Measurements from ENCODE around the gene YTHDF1. TPM values are rescaled to one million over a fixed set of nuclear protein-coding genes. Genes with fewer than 3 reads are reported as not detected.

Gene YTHDF1
- total and polyA plus RNA-seq, 2 experiments from 2014 or later = 29.5 to 40.0 TPM

GRCh38 chr20:63152322-63153253 lies 63.3 kb downstream of the YTHDF1 start:
- no peaks in the 10 kb centered on the region for H3K4me1 ChIP-seq (ENCODE audit: low read depth)
- H3K36me3 ChIP-seq = no peaks in the 10 kb centered on the region
- H3K4me3 ChIP-seq = no peak overlapping the region
- DNase-seq (ENCODE audit: low read depth in 1 of 2, low spot score in 1 of 2) = no peak
- H3K27me3 ChIP-seq = peaks cover 35% of the 10 kb centered on the region
- no peaks in the 10 kb centered on the region for H3K9me3 ChIP-seq (ENCODE audit: low read depth)
- TF ChIP-seq, protein P1, sequence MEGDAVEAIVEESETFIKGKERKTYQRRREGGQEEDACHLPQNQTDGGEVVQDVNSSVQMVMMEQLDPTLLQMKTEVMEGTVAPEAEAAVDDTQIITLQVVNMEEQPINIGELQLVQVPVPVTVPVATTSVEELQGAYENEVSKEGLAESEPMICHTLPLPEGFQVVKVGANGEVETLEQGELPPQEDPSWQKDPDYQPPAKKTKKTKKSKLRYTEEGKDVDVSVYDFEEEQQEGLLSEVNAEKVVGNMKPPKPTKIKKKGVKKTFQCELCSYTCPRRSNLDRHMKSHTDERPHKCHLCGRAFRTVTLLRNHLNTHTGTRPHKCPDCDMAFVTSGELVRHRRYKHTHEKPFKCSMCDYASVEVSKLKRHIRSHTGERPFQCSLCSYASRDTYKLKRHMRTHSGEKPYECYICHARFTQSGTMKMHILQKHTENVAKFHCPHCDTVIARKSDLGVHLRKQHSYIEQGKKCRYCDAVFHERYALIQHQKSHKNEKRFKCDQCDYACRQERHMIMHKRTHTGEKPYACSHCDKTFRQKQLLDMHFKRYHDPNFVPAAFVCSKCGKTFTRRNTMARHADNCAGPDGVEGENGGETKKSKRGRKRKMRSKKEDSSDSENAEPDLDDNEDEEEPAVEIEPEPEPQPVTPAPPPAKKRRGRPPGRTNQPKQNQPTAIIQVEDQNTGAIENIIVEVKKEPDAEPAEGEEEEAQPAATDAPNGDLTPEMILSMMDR (IDR thresholded peaks at IDR 0.05; ENCODE audit: low read depth, low read length) = no peak
- no peak overlapping the region for H3K27ac ChIP-seq

GRCh38 chr20:63151554-63152321 lies 64.2 kb downstream of the YTHDF1 start:
- TF ChIP-seq, protein P1 (IDR thresholded peaks at IDR 0.05; ENCODE audit: low read depth, low read length) = no peak
- H3K27ac ChIP-seq = no peak overlapping the region
- H3K4me3 ChIP-seq = no peak overlapping the region
- peaks cover 33% of the 10 kb centered on the region for H3K27me3 ChIP-seq
- no peaks in the 10 kb centered on the region for H3K9me3 ChIP-seq (ENCODE audit: low read depth)
- no peaks in the 10 kb centered on the region for H3K36me3 ChIP-seq
- H3K4me1 ChIP-seq (ENCODE audit: low read depth) = no peaks in the 10 kb centered on the region
- peak in 1 of 2 donors; percentile 49 for DNase-seq (ENCODE audit: low read depth in 1 of 2, low spot score in 1 of 2)

DNA sequence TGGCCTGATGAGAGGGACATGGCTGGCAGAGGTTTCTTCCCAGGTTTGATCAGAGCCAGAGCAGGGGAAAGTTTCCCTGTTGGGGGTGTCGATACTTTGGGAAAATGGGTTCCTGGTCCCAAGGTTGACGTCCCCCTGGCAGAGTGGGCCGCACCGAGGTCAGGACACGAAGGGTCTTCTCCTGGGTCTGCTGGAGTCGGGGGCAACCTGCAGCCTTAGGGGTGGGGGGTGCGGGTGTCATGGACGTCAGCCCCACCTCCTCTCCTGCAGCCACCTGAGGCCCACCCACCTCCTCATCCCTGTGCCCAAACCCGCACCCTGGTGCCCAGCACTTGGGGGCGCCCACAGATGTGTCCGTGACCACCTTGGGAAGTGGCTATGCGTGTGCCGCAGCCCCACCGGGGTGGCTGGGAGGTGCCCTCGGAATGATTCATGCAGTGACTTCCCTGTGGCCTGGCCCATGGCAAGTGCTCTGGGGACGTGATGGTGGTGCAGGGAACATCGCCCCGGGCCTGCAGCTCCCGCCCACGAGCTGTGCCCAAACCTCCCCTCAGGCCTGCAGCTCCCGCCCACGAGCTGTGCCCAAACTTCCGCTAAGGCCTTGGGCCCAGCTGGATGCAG lies 64.9 kb downstream of the YTHDF1 start:
- no peak overlapping the region for H3K4me3 ChIP-seq
- no peak for DNase-seq (ENCODE audit: low read depth in 1 of 2, low spot score in 1 of 2)
- no peaks in the 10 kb centered on the region for H3K4me1 ChIP-seq (ENCODE audit: low read depth)
- H3K27ac ChIP-seq = no peak overlapping the region
- H3K9me3 ChIP-seq (ENCODE audit: low read depth) = no peaks in the 10 kb centered on the region
- H3K27me3 ChIP-seq = peaks cover 27% of the 10 kb centered on the region
- TF ChIP-seq, protein P1 (IDR thresholded peaks at IDR 0.05; ENCODE audit: low read depth, low read length) = no peak
- H3K36me3 ChIP-seq = no peaks in the 10 kb centered on the region

DNA sequence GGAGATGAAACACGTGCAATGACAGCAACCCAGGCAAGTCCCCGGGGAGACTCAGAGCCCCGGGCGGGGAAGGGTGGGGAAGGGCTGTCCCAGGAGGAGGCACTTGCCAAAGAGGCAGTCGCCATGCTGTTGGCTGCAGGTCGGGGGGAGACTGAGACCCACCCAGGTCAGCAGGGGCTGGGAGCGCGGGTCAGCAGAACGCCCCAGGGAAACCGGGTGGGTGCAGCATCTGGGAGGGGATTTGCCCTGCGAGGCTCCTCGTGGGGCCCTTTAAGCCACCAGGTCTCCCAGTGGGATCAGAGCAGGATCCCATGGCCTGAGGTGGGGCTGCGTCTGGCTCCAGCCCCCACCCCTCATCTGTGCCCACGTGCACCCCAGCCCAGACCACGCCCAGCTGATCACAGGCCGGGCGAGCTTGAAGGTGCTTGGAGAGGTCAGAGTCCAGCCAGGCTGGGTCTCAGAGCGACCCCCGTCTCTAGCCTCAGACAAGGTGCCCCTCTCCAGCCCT lies 65.5 kb downstream of the YTHDF1 start:
- Histone ChIP-seq H3K27me3 (peaks cover 23% of the 10 kb centered on the region), H3K9me3 (ENCODE audit: low read depth) (no peaks in the 10 kb centered on the region)
- TF ChIP-seq, protein P1 (IDR thresholded peaks at IDR 0.05; ENCODE audit: low read depth, low read length) = no peak

GRCh38 chr20:63149531-63150192 lies 66.3 kb downstream of the YTHDF1 start:
- no peaks in the 10 kb centered on the region for H3K9me3 ChIP-seq (ENCODE audit: low read depth)
- H3K36me3 ChIP-seq = no peaks in the 10 kb centered on the region
- TF ChIP-seq, protein P1 (IDR thresholded peaks at IDR 0.05; ENCODE audit: low read depth, low read length) = no peak
- H3K27me3 ChIP-seq = peaks cover 16% of the 10 kb centered on the region
- no peak for DNase-seq (ENCODE audit: low read depth in 1 of 2, low spot score in 1 of 2)
- H3K4me3 ChIP-seq = no peak overlapping the region
- H3K4me1 ChIP-seq (ENCODE audit: low read depth) = no peaks in the 10 kb centered on the region
- H3K27ac ChIP-seq = no peak overlapping the region

More for the DNA sequence above, 65.5 kb downstream of the YTHDF1 start:
- Histone ChIP-seq H3K4me3 (no peak overlapping the region), H3K4me1 (ENCODE audit: low read depth) (no peaks in the 10 kb centered on the region), H3K27ac (no peak overlapping the region), H3K36me3 (no peaks in the 10 kb centered on the region)
- DNase-seq (ENCODE audit: low read depth in 1 of 2, low spot score in 1 of 2) = no peak
